Measurements from ENCODE around the gene MILR1. TPM values are rescaled to one million over a fixed set of nuclear protein-coding genes. Genes with fewer than 3 reads are reported as not detected.

MILR1 gene
- total and polyA plus RNA-seq, 4 donors = 1.2 to 3.8 (median 1.9) TPM

- Histone ChIP-seq H3K9ac (ENCODE audit: low read depth in 1 of 2, low read length in 2 of 2) (no peak overlapping the region), H3K27ac (ENCODE audit: low read depth in 1 of 2, low read length in 2 of 2) (no peak overlapping the region), H3K9me3 (ENCODE audit: control insufficient read depth in 4 of 4, low read length in 3 of 4) (no peaks in the 10 kb centered on the region), H3K36me3 (ENCODE audit: control insufficient read depth in 4 of 4, insufficient read depth in 3 of 4, low read depth in 1 of 4, low read length in 3 of 4) (peaks cover 0 to 31% (median 25%) of the 10 kb centered on the region in 4 donors), H3K4me1 (ENCODE audit: control insufficient read depth in 4 of 4, insufficient read depth in 4 of 4, low read length in 3 of 4) (no peaks in the 10 kb centered on the region), H3K4me3 (ENCODE audit: low read depth in 1 of 3, low read length in 3 of 3) (no peak overlapping the region), H3K27me3 (ENCODE audit: control insufficient read depth in 4 of 4, insufficient read depth in 4 of 4, low read length in 3 of 4) (no peaks in the 10 kb centered on the region)
- DNase-seq (ENCODE audit: low spot score) = no peak
- 98% methylated on average over 1 of the region's 1 CpG for WGBS
- TF ChIP-seq EGR1 (IDR thresholded peaks at IDR 0.05; ENCODE audit: low read depth in 2 of 2) (no peak), CTCF (IDR thresholded peaks at IDR 0.05; ENCODE audit: low read depth, low read length, missing input control) (no peak), RAD21 (IDR thresholded peaks at IDR 0.05) (no peak), REST (IDR thresholded peaks at IDR 0.05) (no peak), ZBTB33 (IDR thresholded peaks at IDR 0.05) (no peak)
Observed at GRCh38 chr17:64480951-64481350, 32.0 kb downstream of the MILR1 start.

- Histone ChIP-seq H3K4me1 (ENCODE audit: control insufficient read depth in 4 of 4, insufficient read depth in 4 of 4, low read length in 3 of 4) (no peaks in the 10 kb centered on the region), H3K36me3 (ENCODE audit: control insufficient read depth in 4 of 4, insufficient read depth in 3 of 4, low read depth in 1 of 4, low read length in 3 of 4) (peaks cover 3 to 26% (median 22%) of the 10 kb centered on the region in 4 donors), H3K27me3 (ENCODE audit: control insufficient read depth in 4 of 4, insufficient read depth in 4 of 4, low read length in 3 of 4) (no peaks in the 10 kb centered on the region), H3K27ac (ENCODE audit: low read depth in 1 of 2, low read length in 2 of 2) (no peak overlapping the region), H3K9me3 (ENCODE audit: control insufficient read depth in 4 of 4, low read length in 3 of 4) (no peaks in the 10 kb centered on the region), H3K9ac (ENCODE audit: low read depth in 1 of 2, low read length in 2 of 2) (no peak overlapping the region), H3K4me3 (ENCODE audit: low read depth in 1 of 3, low read length in 3 of 3) (no peak overlapping the region)
- TF ChIP-seq HNF4G (IDR thresholded peaks at IDR 0.05) (no peak), TAF1 (conservative IDR thresholded peaks at IDR 0.05) (no peak), MAX (IDR thresholded peaks at IDR 0.05) (no peak), ATF3 (IDR thresholded peaks at IDR 0.05) (no peak), SP1 (IDR thresholded peaks at IDR 0.05) (no peak), JUND (IDR thresholded peaks at IDR 0.05) (no peak), REST (IDR thresholded peaks at IDR 0.05) (no peak), GABPA (IDR thresholded peaks at IDR 0.05 in 1 of 2, conservative IDR thresholded peaks at IDR 0.05 in 1 of 2) (no peak), FOXA2 (IDR thresholded peaks at IDR 0.05) (no peak), YY1 (IDR thresholded peaks at IDR 0.05) (no peak), ZBTB33 (IDR thresholded peaks at IDR 0.05) (no peak), NR2F2 (IDR thresholded peaks at IDR 0.05) (no peak), CTCF (IDR thresholded peaks at IDR 0.05; ENCODE audit: low read depth, low read length, missing input control) (no peak)
- no peak for DNase-seq (ENCODE audit: low spot score)
- 91% methylated on average over 3 of the region's 3 CpGs for WGBS
Observed at GRCh38 chr17:64484380-64484779, 35.5 kb downstream of the MILR1 start.

Measured in liver (tissue), 9 donors.